Endothelial cell of umbilical vein (primary cell): ENCODE measurements around the gene CIBAR2. TPM values are rescaled to one million over a fixed set of nuclear protein-coding genes. Genes with fewer than 3 reads are reported as not detected.

Experiments
- BruUV-seq: library from RNA; stranded (reverse); fragments of 400-500 nt; replicated peaks from 2 replicates; lab custom pipeline; 2021; lab: Mats Ljungman, UMichigan
- CTCF ChIA-PET: fragments of 300-600, 350-600 bp; sonication (Branson Sonifier 250); formaldehyde crosslinking; loops from one replicate; lab custom pipeline; 2021; ENCODE audit warnings: antibody characterized with exemption, inconsistent platforms; lab: Charles Lee
- POLR2A ChIA-PET: fragments of 300-600, 350-600 bp; sonication (Branson Sonifier 250); formaldehyde crosslinking; loops from one replicate; lab custom pipeline; 2021; ENCODE audit warnings: antibody characterized with exemption, inconsistent platforms; lab: Charles Lee
- DNase-seq: peaks from one replicate; pipeline ENCODE4 v3.0.0-alpha.2; 2011; ENCODE audit warnings: low read depth, low spot score
- FAIRE-seq: peaks from 2 replicates; lab custom pipeline; 2011; peaks lifted over from hg19 to GRCh38; lab: Jason Lieb, UNC
- H2AFZ ChIP-seq: 2 replicates; pipeline ENCODE4 v1.6.0; 2012; ENCODE audit warnings: low read depth, low read length, control low read depth, inconsistent platforms
- H3K27ac ChIP-seq: 2 replicates; pipeline ENCODE4 v1.5.1; 2011; ENCODE audit warnings: low read depth, mild to moderate bottlenecking, control low read depth, low read length, moderate library complexity; ENCODE audit not compliant: insufficient read depth
- H3K27me3 ChIP-seq, 2 experiments: 2 replicates each; pipeline versions ENCODE4 v1.6.0 to v1.6.1; 2011; ENCODE audit warnings: low read length in 2 of 2, mixed read lengths in 1 of 2; ENCODE audit not compliant: control insufficient read depth in 2 of 2, insufficient read depth in 2 of 2
- H3K36me3 ChIP-seq, 2 experiments: 2 replicates in 1 of 2; 3 replicates in 1 of 2; pipeline ENCODE4 v1.5.1; 2011; ENCODE audit warnings: low read length in 2 of 2, mild to moderate bottlenecking in 1 of 2, moderate library complexity in 1 of 2; ENCODE audit not compliant: control insufficient read depth in 2 of 2, insufficient read depth in 2 of 2; ENCODE audit errors: extremely low read depth in 1 of 2
- H3K4me1 ChIP-seq: 3 replicates; pipeline ENCODE4 v1.5.1; 2011; ENCODE audit warnings: mild to moderate bottlenecking, low read length; ENCODE audit not compliant: control insufficient read depth, insufficient read depth; ENCODE audit errors: extremely low read depth
- H3K4me2 ChIP-seq: 2 replicates; pipeline ENCODE4 v1.6.1; 2011; ENCODE audit warnings: low read length, control low read depth, mixed read lengths; ENCODE audit not compliant: insufficient read depth
- H3K4me3 ChIP-seq, 3 experiments: fragments of 200-600 bp in 1 of 3; sonication (generic), shearing (Covaris generic) in 1 of 3; replicated peaks in 1 of 3; 2 replicates each; pipeline ENCODE4 v1.5.1; 2011 to 2016; ENCODE audit warnings: control low read depth in 3 of 3, low read length in 3 of 3, mild to moderate bottlenecking in 2 of 3, inconsistent platforms in 1 of 3, low read depth in 1 of 3, moderate library complexity in 1 of 3; ENCODE audit not compliant: insufficient read depth in 1 of 3
- H3K79me2 ChIP-seq: 2 replicates; pipeline ENCODE4 v1.6.0; 2012; ENCODE audit warnings: low read length, inconsistent platforms; ENCODE audit not compliant: control insufficient read depth, insufficient read depth
- H3K9ac ChIP-seq: replicated peaks from 2 replicates; pipeline ENCODE3; 2011; ENCODE audit warnings: low read length, control low read depth; ENCODE audit not compliant: insufficient read depth; ENCODE audit errors: extremely low read depth
- H3K9me1 ChIP-seq: replicated peaks from 3 replicates; pipeline ENCODE4 v1.6.0; 2011; ENCODE audit warnings: mild to moderate bottlenecking, low read length; ENCODE audit not compliant: control insufficient read depth, insufficient read depth; ENCODE audit errors: extremely low read depth
- H3K9me3 ChIP-seq: replicated peaks from 2 replicates; pipeline ENCODE4 v1.5.1; 2012; ENCODE audit warnings: low read length, inconsistent platforms; ENCODE audit not compliant: control insufficient read depth, insufficient read depth
- H4K20me1 ChIP-seq: replicated peaks from 2 replicates; pipeline ENCODE3; 2011; ENCODE audit warnings: mild to moderate bottlenecking, low read length; ENCODE audit not compliant: control insufficient read depth, insufficient read depth; ENCODE audit errors: extremely low read depth
- CTCF ChIP-seq, 2 donors: IDR thresholded peaks; 1 replicate in 1 of 2; 2 replicates in 1 of 2; pipeline ENCODE4 v1.5.1; 2011; ENCODE audit warnings: low read length in 2 of 2, mild to moderate bottlenecking in 2 of 2, moderate library complexity in 2 of 2, control low read depth in 1 of 2, inconsistent platforms in 1 of 2, low read depth in 1 of 2; ENCODE audit not compliant: insufficient read depth in 1 of 2; ENCODE audit errors: extremely low read depth in 1 of 2
- EZH2 ChIP-seq: IDR thresholded peaks from 2 replicates; pipeline ENCODE4 v1.6.1; 2012; ENCODE audit warnings: borderline replicate concordance, low read depth, mild to moderate bottlenecking, moderate library complexity, low read length, inconsistent platforms; ENCODE audit not compliant: severe bottlenecking
- FOS ChIP-seq: IDR thresholded peaks from 2 replicates; pipeline ENCODE4 v1.6.1; 2011; ENCODE audit warnings: mild to moderate bottlenecking, low read length, moderate library complexity, borderline replicate concordance; ENCODE audit not compliant: insufficient read depth
- GATA2 ChIP-seq: IDR thresholded peaks from 2 replicates; pipeline ENCODE4 v1.7.0; 2011; ENCODE audit warnings: low read depth, mild to moderate bottlenecking, moderate library complexity, mixed read lengths, low read length; ENCODE audit not compliant: insufficient read length, insufficient read depth
- JUN ChIP-seq: IDR thresholded peaks from 2 replicates; pipeline ENCODE4 v1.6.1; 2011; ENCODE audit warnings: borderline replicate concordance, low read depth; ENCODE audit not compliant: insufficient read length, insufficient read depth
- MYC ChIP-seq: IDR thresholded peaks from one replicate; pipeline ENCODE4 v1.6.1; 2011; ENCODE audit warnings: mild to moderate bottlenecking, low read depth, low read length
- POLR2A ChIP-seq: IDR thresholded peaks from 2 replicates; pipeline ENCODE4 v1.6.1; 2012; ENCODE audit warnings: low read depth, mild to moderate bottlenecking, control low read depth, low read length
- POLR2AphosphoS5 ChIP-seq: IDR thresholded peaks from 2 replicates; pipeline ENCODE4 v1.6.1; 2012; ENCODE audit warnings: low read depth, mild to moderate bottlenecking, control low read depth, low read length, moderate library complexity; ENCODE audit not compliant: insufficient read depth
- dilution Hi-C: fragments of 300-500 bp; cut with MboI; formaldehyde crosslinking; loops from one replicate; pipeline ENCODE4 v1.15.0; 2019; ENCODE audit warnings: low sequenced_read_pairs; ENCODE audit not compliant: extremely low pct_ligation_motif_present
- intact Hi-C: fragments of 100-400 bp; cut with micrococcal nuclease; formaldehyde crosslinking; loops from one replicate; pipeline ENCODE4 v1.10.0; 2022
- polyA plus RNA-seq, 4 experiments: library from polyadenylated mRNA; depleted of rRNA in 3 of 4; stranded (reverse) in 3 of 4; unstranded in 1 of 4; fragments of >200 nt; gene quantifications; 2 replicates each; pipeline versions ENCODE4 v1.2.1 to v1.2.3, GENCODE V29; 2011 to 2012; ENCODE audit warnings: missing spikeins in 1 of 4
- total RNA-seq: library from RNA; stranded (reverse); gene quantifications from 2 replicates; pipeline ENCODE4 v1.2.3, GENCODE V29; 2021
- TF ChIP-seq, protein P1 (sequence below): IDR thresholded peaks from 2 replicates; pipeline ENCODE4 v1.6.1; 2011; ENCODE audit not compliant: insufficient read depth, insufficient read length

CIBAR2 gene
- total and polyA plus RNA-seq, 2 donors (not counting 3 experiments of a cell fraction or from before 2014, with no cell fraction given) = 0.07 TPM; not detected in 1

- H3K36me3 ChIP-seq = no peaks in the 10 kb centered on the region
- H3K4me2 ChIP-seq = no peak overlapping the region
- H4K20me1 ChIP-seq = no peaks in the 10 kb centered on the region
- no peak overlapping the region for H3K27ac ChIP-seq
- FAIRE-seq (no peak), DNase-seq (no peak)
- no peaks in the 10 kb centered on the region for H3K9me1 ChIP-seq
- no TSS peak for BruUV-seq
- dilution Hi-C loops = no loop called here
- ChIA-PET POLR2A (no interaction called here), CTCF (interaction anchor here (1.4 to 1.8 kb wide), 2 partner anchors 8 to 108 kb away, joined by 4 to 6 read pairs; no protein-coding TSS in a partner anchor)
- H3K4me1 ChIP-seq = no peaks in the 10 kb centered on the region
- H3K9ac ChIP-seq = no peak overlapping the region
- no peaks in the 10 kb centered on the region for H3K79me2 ChIP-seq
- no peak for TF ChIP-seq EZH2
- TF ChIP-seq FOS = no peak
- TF ChIP-seq JUN = no peak
- H3K4me3 ChIP-seq = no peak overlapping the region
- no peak overlapping the region for H2AFZ ChIP-seq
- H3K9me3 ChIP-seq = no peaks in the 10 kb centered on the region
- intact Hi-C loops = no loop called here
- peaks cover 4 to 7% of the 10 kb centered on the region in 2 experiments for H3K27me3 ChIP-seq
These were observed 33.3 kb downstream of the CIBAR2 start for GRCh38 chr16:85078952-85079351.

GRCh38 chr16:85078226-85078625, 34.0 kb downstream of the CIBAR2 start:
- H3K4me1 ChIP-seq = no peaks in the 10 kb centered on the region
- no peaks in the 10 kb centered on the region for H4K20me1 ChIP-seq
- no peak overlapping the region for H3K4me3 ChIP-seq
- dilution Hi-C loops = no loop called here
- no peak overlapping the region for H3K4me2 ChIP-seq
- H3K27ac ChIP-seq = no peak overlapping the region
- no peaks in the 10 kb centered on the region for H3K9me1 ChIP-seq
- DNase-seq (no peak), FAIRE-seq (no peak)
- H3K27me3 ChIP-seq = peaks cover 4 to 7% of the 10 kb centered on the region in 2 experiments
- ChIA-PET CTCF (interaction anchor here (1.8 kb wide), 1 partner anchor 8 kb away, joined by 6 read pairs; no protein-coding TSS in a partner anchor), POLR2A (no interaction called here)
- H3K9me3 ChIP-seq = no peaks in the 10 kb centered on the region
- H2AFZ ChIP-seq = no peak overlapping the region
- BruUV-seq = no TSS peak
- no peaks in the 10 kb centered on the region for H3K36me3 ChIP-seq
- no peaks in the 10 kb centered on the region for H3K79me2 ChIP-seq
- no peak overlapping the region for H3K9ac ChIP-seq
- intact Hi-C loops = no loop called here
- TF ChIP-seq MYC = no peak
- no peak for TF ChIP-seq POLR2A
- TF ChIP-seq EZH2 = no peak
- TF ChIP-seq POLR2AphosphoS5 = no peak
- TF ChIP-seq, protein P1, sequence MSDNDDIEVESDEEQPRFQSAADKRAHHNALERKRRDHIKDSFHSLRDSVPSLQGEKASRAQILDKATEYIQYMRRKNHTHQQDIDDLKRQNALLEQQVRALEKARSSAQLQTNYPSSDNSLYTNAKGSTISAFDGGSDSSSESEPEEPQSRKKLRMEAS = no peak
- TF ChIP-seq CTCF (IDR thresholded peaks at IDR 0.05; ENCODE audit: extremely low read depth in 1 of 2, insufficient read depth in 1 of 2, low read depth in 1 of 2, low read length in 2 of 2) = no peak
- TF ChIP-seq FOS = no peak
- no peak for TF ChIP-seq GATA2
- TF ChIP-seq JUN = no peak
